GM10266 (cell line): ENCODE data around the gene HRH3.

Source experiments
- DNase-seq: peaks from one replicate; pipeline ENCODE4 v3.0.0; 2012; ENCODE audit errors: extremely low spot score
- TF ChIP-seq, protein P1 (sequence below): IDR thresholded peaks from 2 replicates; pipeline ENCODE4 v1.5.1; 2012; ENCODE audit warnings: mild to moderate bottlenecking, low read depth; ENCODE audit not compliant: control insufficient read depth, insufficient read depth; ENCODE audit errors: missing control alignments

HRH3 gene

DNA sequence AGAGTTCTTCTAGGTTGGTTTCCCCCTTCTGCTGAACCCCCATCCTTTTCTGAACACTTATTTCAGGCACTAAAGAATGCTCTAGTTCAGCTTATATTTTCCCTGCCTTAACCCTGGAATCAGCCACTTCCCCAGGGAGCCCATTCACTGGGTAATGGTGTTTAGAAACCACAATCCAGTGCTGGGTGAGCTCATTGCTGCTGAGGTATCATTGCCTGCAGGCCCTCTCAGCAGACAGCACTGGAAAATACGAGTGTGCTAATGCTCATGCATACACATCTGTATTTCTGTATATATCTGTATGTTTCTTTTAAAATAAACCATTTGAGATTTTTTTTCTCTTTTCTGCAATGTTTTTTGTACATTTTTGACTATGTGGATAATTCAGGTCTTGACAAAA, 45.3 kb upstream of the HRH3 start:
- DNase-seq = no peak
- TF ChIP-seq, protein P1, sequence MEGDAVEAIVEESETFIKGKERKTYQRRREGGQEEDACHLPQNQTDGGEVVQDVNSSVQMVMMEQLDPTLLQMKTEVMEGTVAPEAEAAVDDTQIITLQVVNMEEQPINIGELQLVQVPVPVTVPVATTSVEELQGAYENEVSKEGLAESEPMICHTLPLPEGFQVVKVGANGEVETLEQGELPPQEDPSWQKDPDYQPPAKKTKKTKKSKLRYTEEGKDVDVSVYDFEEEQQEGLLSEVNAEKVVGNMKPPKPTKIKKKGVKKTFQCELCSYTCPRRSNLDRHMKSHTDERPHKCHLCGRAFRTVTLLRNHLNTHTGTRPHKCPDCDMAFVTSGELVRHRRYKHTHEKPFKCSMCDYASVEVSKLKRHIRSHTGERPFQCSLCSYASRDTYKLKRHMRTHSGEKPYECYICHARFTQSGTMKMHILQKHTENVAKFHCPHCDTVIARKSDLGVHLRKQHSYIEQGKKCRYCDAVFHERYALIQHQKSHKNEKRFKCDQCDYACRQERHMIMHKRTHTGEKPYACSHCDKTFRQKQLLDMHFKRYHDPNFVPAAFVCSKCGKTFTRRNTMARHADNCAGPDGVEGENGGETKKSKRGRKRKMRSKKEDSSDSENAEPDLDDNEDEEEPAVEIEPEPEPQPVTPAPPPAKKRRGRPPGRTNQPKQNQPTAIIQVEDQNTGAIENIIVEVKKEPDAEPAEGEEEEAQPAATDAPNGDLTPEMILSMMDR = no peak

DNA sequence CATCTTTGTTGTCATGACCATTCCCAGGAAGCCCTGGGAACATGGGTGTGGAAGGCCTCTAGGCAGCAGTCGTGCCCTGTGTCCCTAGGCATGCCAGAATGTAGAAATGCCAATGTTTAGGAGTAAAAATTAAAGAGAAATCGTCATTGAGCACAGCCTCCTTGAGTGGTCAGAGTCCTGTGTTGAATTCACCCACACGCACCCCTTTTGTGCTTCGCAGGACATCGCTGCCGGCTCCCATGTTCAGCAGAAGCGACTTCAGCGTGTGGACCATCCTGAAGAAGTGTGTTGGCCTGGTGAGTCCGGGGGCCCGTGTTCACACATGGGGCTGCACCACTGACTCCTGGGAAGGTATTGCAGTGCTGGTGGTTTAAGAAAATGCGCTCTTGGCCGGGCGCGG, 43.3 kb upstream of the HRH3 start:
- TF ChIP-seq, protein P1 = no peak
- no peak for DNase-seq

DNA sequence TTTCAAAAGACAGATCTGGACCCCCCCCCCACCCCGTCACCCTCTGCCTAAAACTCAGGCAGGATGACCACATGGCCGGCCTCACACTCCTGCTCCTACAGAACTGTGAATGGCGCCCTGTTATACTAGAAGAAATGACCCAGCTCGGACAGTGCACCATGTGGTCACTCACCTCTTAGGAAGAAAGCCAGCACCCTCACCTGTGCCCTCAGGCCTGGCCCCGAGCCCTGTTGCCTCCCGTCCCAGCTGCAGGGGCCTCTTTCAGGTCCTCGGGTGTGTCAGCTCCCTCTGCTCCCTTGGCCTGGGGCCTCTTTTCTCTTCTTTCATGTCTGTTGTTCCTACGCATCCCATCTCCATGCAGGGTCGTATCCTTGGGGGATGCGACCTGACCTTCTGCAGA, 42.0 kb upstream of the HRH3 start:
- DNase-seq = no peak
- TF ChIP-seq, protein P1 = no peak

DNA sequence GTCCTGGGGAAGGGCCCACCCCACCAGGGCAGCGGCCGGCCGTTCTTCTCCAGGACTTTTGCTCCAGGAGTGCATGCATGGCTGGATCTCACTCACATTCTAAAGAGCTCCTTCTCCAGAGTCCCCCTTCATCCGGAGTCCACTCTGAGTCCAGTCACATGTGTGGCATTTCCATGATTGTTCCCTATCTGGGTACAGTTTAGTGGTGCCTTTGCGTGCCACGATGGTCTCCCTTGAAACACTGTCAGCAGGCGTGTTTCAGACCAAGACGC, 39.2 kb upstream of the HRH3 start:
- DNase-seq = no peak
- TF ChIP-seq, protein P1 = no peak

DNA sequence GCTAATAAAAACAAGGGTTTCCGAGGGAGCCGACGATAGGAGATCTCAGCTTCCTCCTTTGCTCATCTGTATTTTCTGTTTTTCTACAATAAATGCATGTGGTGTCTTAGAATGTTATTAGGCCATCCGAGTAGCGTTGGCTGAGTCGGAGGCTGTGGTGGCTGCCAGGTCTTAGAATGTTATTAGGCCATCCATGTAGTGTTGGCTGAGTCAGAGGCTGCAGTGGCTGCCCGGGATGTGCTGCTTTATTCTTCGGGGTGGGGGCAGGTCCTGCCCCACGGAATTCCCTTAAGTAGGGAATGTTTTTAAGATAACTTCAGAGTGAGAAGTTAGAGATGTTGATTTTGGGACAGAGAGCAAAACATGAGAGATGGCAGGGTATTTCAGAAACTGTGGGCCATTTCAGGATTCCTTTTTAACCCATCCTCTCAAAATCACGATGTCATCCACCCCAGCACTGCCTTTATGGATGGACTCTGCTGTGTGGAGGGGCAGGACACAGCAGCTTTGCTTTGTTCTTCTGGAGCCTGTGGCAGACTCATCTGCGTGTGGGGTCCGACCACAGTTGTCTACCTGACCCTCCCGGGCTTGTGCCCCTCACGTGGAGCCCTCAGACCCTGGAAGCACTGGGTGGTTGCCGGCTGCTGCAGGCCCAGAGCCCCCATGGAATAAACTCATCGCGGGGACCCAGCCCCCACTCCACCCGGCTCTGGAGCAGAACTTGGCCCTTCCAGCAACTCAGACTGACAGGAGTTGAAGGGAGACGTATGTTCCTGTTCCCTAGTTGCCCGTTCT, 38.6 kb upstream of the HRH3 start:
- TF ChIP-seq, protein P1 = no peak
- no peak for DNase-seq

DNA sequence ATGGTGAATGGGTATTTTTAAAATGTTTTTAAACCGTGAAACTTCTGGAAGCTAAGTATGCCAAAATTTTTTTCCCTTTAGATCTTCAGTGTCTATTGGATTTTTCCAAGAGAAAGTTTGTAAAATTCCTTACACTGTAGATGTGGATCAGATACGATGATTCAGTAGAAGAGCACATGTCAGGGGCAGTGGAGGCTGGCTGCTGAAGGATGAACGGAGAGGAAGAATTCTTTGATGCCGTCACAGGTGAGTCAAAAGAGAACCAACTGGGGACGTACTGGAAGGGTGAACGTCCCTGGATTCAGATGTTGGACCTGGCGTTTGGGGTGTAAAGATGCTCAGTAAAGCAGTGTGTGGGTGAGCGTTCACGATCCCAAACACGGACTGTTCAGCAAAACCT, 35.9 kb upstream of the HRH3 start:
- TF ChIP-seq, protein P1 = no peak
- no peak for DNase-seq

DNA sequence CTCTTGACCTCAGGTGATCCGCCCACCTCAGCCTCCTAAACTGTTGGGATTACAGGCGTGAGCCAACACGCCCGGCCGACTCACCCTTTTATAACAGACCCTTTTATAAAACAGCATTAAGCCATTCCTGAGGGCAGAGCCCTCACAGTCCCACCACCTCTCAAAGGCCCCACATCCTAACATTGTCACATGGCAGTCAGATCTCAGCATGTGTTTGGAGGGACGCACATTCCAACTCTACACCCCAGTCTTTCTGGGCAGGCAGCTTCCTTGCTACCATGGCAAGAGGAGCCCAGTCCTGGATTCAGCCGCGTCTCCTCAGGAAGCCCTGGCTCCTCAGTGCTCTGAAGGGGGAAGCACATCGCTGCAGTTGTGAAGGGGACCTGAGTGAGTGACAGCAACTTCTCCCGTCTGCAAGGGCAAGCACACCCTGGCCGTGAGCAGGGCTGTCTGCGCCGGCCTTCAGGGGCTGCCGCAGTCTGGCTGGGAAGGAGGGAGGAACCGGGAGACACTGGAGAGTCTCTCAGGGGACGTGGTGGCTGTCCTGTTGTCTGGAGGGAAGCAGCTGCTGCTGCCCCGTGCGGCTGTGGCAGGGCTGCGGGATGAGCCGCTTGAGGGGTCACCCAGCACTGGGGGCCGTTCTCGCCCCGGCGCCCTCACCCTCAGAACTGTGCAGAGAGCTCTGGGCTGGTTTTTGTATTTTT, 34.1 kb upstream of the HRH3 start:
- TF ChIP-seq, protein P1 = no peak
- DNase-seq = no peak
